Endothelial cell (in vitro differentiated cells): Measurements from ENCODE around the gene TCIRG1. TPM values are rescaled to one million over a fixed set of nuclear protein-coding genes. Genes with fewer than 3 reads are reported as not detected.

Experiments
- DNase-seq: peaks from one replicate; pipeline ENCODE4 v3.0.0; 2021; ENCODE audit warnings: low spot score
- H3K27ac Mint-ChIP-seq: one replicate; pipeline ENCODE4 v1.8.0; 2021; ENCODE audit warnings: mixed read lengths, inconsistent platforms; ENCODE audit not compliant: unreplicated experiment
- H3K27me3 Mint-ChIP-seq: one replicate; pipeline ENCODE4 v1.8.0; 2021; ENCODE audit warnings: mild to moderate bottlenecking, moderate library complexity, mixed read lengths, inconsistent platforms; ENCODE audit not compliant: unreplicated experiment
- H3K36me3 Mint-ChIP-seq: one replicate; pipeline ENCODE4 v1.8.0; 2021; ENCODE audit warnings: mild to moderate bottlenecking, low read depth, mixed read lengths, inconsistent platforms; ENCODE audit not compliant: unreplicated experiment
- H3K4me1 Mint-ChIP-seq: one replicate; pipeline ENCODE4 v1.8.0; 2021; ENCODE audit warnings: mild to moderate bottlenecking, mixed read lengths, inconsistent platforms; ENCODE audit not compliant: unreplicated experiment
- H3K4me3 Mint-ChIP-seq: one replicate; pipeline ENCODE4 v1.8.0; 2021; ENCODE audit warnings: mild to moderate bottlenecking, mixed read lengths, inconsistent platforms; ENCODE audit not compliant: unreplicated experiment
- H3K9me3 Mint-ChIP-seq: one replicate; pipeline ENCODE4 v1.8.0; 2021; ENCODE audit warnings: mixed read lengths, inconsistent platforms; ENCODE audit not compliant: unreplicated experiment
- CTCF ChIP-seq: fragments of 200-600 bp; sonication (generic); IDR thresholded peaks from one replicate; pipeline ENCODE4 v1.5.0; 2021; ENCODE audit warnings: antibody characterized with exemption; ENCODE audit not compliant: unreplicated experiment
- total RNA-seq: library from RNA; stranded (reverse); fragmentation: NEBNext Ultra II Directional; extraction: Animal tissue kit (Norgen Biotek cat#: 25700); gene quantifications from one replicate; pipeline ENCODE4 v1.2.1, GENCODE V29; 2021; ENCODE audit not compliant: unreplicated experiment

The TCIRG1 gene
- total RNA-seq, 1 donor from 2014 or later, result 294 TPM

GRCh38 chr11:68036141-68036716 lies 2.6 kb upstream of the TCIRG1 start:
- no peaks in the 10 kb centered on the region for H3K9me3 Mint-ChIP-seq
- H3K27me3 Mint-ChIP-seq, result peaks cover 12% of the 10 kb centered on the region
- no peak for DNase-seq
- H3K27ac Mint-ChIP-seq, result no peak overlapping the region
- H3K4me1 Mint-ChIP-seq, result peaks cover 21% of the 10 kb centered on the region
- H3K4me3 Mint-ChIP-seq, result no peak overlapping the region
- H3K36me3 Mint-ChIP-seq, result no peaks in the 10 kb centered on the region
- TF ChIP-seq CTCF, result no peak

- H3K27ac Mint-ChIP-seq, result peak overlapping the region; percentile 52
- no peaks in the 10 kb centered on the region for H3K9me3 Mint-ChIP-seq
Measured at GRCh38 chr11:68036717-68037239, 2.0 kb upstream of the TCIRG1 start.

GRCh38 chr11:68037411-68038225 lies 1.2 kb upstream of the TCIRG1 start:
- peaks cover 3% of the 10 kb centered on the region for H3K36me3 Mint-ChIP-seq

More at GRCh38 chr11:68036717-68037239, 2.0 kb upstream of the TCIRG1 start:
- no peak for TF ChIP-seq CTCF
- Mint-ChIP-seq H3K4me3 (peak overlapping the region; percentile 42), H3K4me1 (peaks cover 17% of the 10 kb centered on the region), H3K36me3 (peaks cover 3% of the 10 kb centered on the region), H3K27me3 (peaks cover 10% of the 10 kb centered on the region)
- DNase-seq, result no peak

GRCh38 chr11:68038226-68038717 lies 553 bp upstream of the TCIRG1 start:
- Mint-ChIP-seq H3K4me3 (no peak overlapping the region), H3K9me3 (no peaks in the 10 kb centered on the region)
- DNase-seq, result no peak

More at GRCh38 chr11:68037411-68038225, 1.2 kb upstream of the TCIRG1 start:
- no peaks in the 10 kb centered on the region for H3K9me3 Mint-ChIP-seq
- H3K4me3 Mint-ChIP-seq, result peak overlapping the region; percentile 42
- no peak for DNase-seq
- TF ChIP-seq CTCF, result no peak
- H3K4me1 Mint-ChIP-seq, result peaks cover 16% of the 10 kb centered on the region
- H3K27me3 Mint-ChIP-seq, result peaks cover 7% of the 10 kb centered on the region
- H3K27ac Mint-ChIP-seq, result peak overlapping the region; percentile 52

More at GRCh38 chr11:68038226-68038717, 553 bp upstream of the TCIRG1 start:
- Mint-ChIP-seq H3K4me1 (peaks cover 16% of the 10 kb centered on the region), H3K36me3 (peaks cover 3% of the 10 kb centered on the region), H3K27ac (no peak overlapping the region), H3K27me3 (peaks cover 7% of the 10 kb centered on the region)
- TF ChIP-seq CTCF, result no peak
